NCI-H226 (cell line): ENCODE results near the gene BRI3BP.
"Not testable (repeated sequence)": the region's sequence is repeated elsewhere in the genome, so short reads cannot be mapped to it uniquely, and the experiment has no call there.

ENCODE experiments used
- DNase-seq: peaks from one replicate; pipeline ENCODE4 v3.0.0-alpha.2; 2015

Gene BRI3BP

GRCh38 chr12:125024949-125025563, 31.6 kb downstream of the BRI3BP start:
- no peak for DNase-seq

- DNase-seq: no peak
These were observed 32.3 kb downstream of the BRI3BP start for GRCh38 chr12:125025606-125026235.

- DNase-seq: no peak
These were observed 34.7 kb downstream of the BRI3BP start for GRCh38 chr12:125028106-125028505.

- DNase-seq: no peak
These were observed 36.4 kb downstream of the BRI3BP start for GRCh38 chr12:125029761-125030358.

GRCh38 chr12:125031471-125031870, 38.0 kb downstream of the BRI3BP start:
- not testable (repeated sequence) for DNase-seq

GRCh38 chr12:125032466-125033152, 39.2 kb downstream of the BRI3BP start:
- DNase-seq: no peak

- DNase-seq: no peak
These were observed 39.8 kb downstream of the BRI3BP start for GRCh38 chr12:125033288-125033687.

- DNase-seq: no peak
These were observed 45.7 kb downstream of the BRI3BP start for GRCh38 chr12:125038976-125039625.

- DNase-seq: no peak
These were observed 55.6 kb downstream of the BRI3BP start for GRCh38 chr12:125049093-125049458.

GRCh38 chr12:125050446-125050845, 57.0 kb downstream of the BRI3BP start:
- DNase-seq: no peak

- DNase-seq: no peak
These were observed 57.4 kb downstream of the BRI3BP start for GRCh38 chr12:125050868-125051267.

GRCh38 chr12:125053821-125054220, 60.4 kb downstream of the BRI3BP start:
- DNase-seq: no peak

- DNase-seq: no peak
These were observed 62.1 kb downstream of the BRI3BP start for GRCh38 chr12:125055591-125055990.

- no peak for DNase-seq
These were observed 62.9 kb downstream of the BRI3BP start for GRCh38 chr12:125056306-125056705.

- no peak for DNase-seq
These were observed 64.3 kb downstream of the BRI3BP start for GRCh38 chr12:125057708-125058107.

GRCh38 chr12:125061229-125061628, 67.8 kb downstream of the BRI3BP start:
- no peak for DNase-seq

- not testable (repeated sequence) for DNase-seq
These were observed 70.1 kb downstream of the BRI3BP start for GRCh38 chr12:125063522-125063921.

GRCh38 chr12:125064492-125064891, 71.0 kb downstream of the BRI3BP start:
- no peak for DNase-seq

- DNase-seq: peak; percentile 68
These were observed 71.8 kb downstream of the BRI3BP start, which contains the start of gene AACS for GRCh38 chr12:125065021-125065918. AACS (plus strand) TSS chr12:125065435; CDS start chr12:125065585, 150 bp downstream.

- DNase-seq: no peak
These were observed 72.6 kb downstream of the BRI3BP start for GRCh38 chr12:125065919-125066570.

GRCh38 chr12:125068391-125068790, 74.9 kb downstream of the BRI3BP start:
- no peak for DNase-seq

GRCh38 chr12:125069616-125070015, 76.2 kb downstream of the BRI3BP start:
- no peak for DNase-seq
